Esophagus squamous epithelium (tissue), 4 donors: ENCODE results near the gene MRPL2.

Experiments
- CTCF ChIP-seq, 6 experiments: fragments of 450-650 bp in 4 of 6; fragments of 200-600 bp in 2 of 6; sonication (generic) in 2 of 6; IDR thresholded peaks; one replicate each; pipeline ENCODE4 v1.5.1; 2016 to 2019; ENCODE audit warnings: antibody characterized with exemption in 6 of 6, mild to moderate bottlenecking in 4 of 6, moderate library complexity in 4 of 6
- POLR2A ChIP-seq, 4 donors: fragments of 450-650 bp; IDR thresholded peaks; one replicate each; pipeline ENCODE4 v1.6.1; 2017; ENCODE audit warnings: antibody characterized with exemption in 4 of 4, mild to moderate bottlenecking in 4 of 4, moderate library complexity in 3 of 4

- no peak for TF ChIP-seq POLR2A (IDR thresholded peaks at IDR 0.05)
- TF ChIP-seq CTCF (IDR thresholded peaks at IDR 0.05), result no peak
Observed at GRCh38 chr6:43020847-43021246, 38.4 kb downstream of the MRPL2 start.
